Activated T-cell treated with anti-CD3 and anti-CD28 coated beads, Interleukin-2, amount 50 U/mL, for 72 hours (primary cell): ENCODE results near the gene NOA1. TPM values are rescaled to one million over a fixed set of nuclear protein-coding genes. Genes with fewer than 3 reads are reported as not detected.

ENCODE experiments used
- ATAC-seq, 2 donors: fragments of 150-1000 bp; cut with Tn5 transposase; replicated peaks in 1 of 2; 2 replicates each; pipeline ENCODE4 v1.10.0; 2021; ENCODE audit warnings: moderate library complexity in 2 of 2, mild to moderate bottlenecking in 1 of 2
- DNase-seq, 2 donors: peaks; one replicate each; pipeline ENCODE4 v3.0.0; 2021 to 2022; ENCODE audit warnings: mixed read lengths in 1 of 2
- H3K27ac Mint-ChIP-seq: one replicate; pipeline ENCODE4 v1.8.0; 2022; ENCODE audit warnings: mild to moderate bottlenecking, moderate library complexity, mixed read lengths
- H3K27me3 Mint-ChIP-seq: one replicate; pipeline ENCODE4 v1.8.0; 2022; ENCODE audit warnings: low read depth, mixed read lengths
- H3K36me3 Mint-ChIP-seq, 2 donors: one replicate each; pipeline ENCODE4 v1.8.0; 2022; ENCODE audit warnings: mixed read lengths in 2 of 2, mild to moderate bottlenecking in 1 of 2; ENCODE audit not compliant: insufficient read depth in 2 of 2
- H3K4me1 Mint-ChIP-seq: one replicate; pipeline ENCODE4 v1.8.0; 2022; ENCODE audit warnings: low read depth, mixed read lengths
- H3K4me3 Mint-ChIP-seq, 2 donors: one replicate each; pipeline ENCODE4 v1.8.0; 2022; ENCODE audit warnings: mild to moderate bottlenecking in 2 of 2, mixed read lengths in 2 of 2, moderate library complexity in 2 of 2
- H3K9me3 Mint-ChIP-seq, 2 donors: one replicate each; pipeline ENCODE4 v1.8.0; 2022; ENCODE audit warnings: mixed read lengths in 2 of 2
- total RNA-seq, 2 donors: library from RNA; stranded (reverse); gene quantifications; one replicate each; pipeline ENCODE4 v1.2.3, GENCODE V29; 2022

The NOA1 gene
- 10 to 100 TPM; 32.1 to 34.1 TPM for total RNA-seq

DNA sequence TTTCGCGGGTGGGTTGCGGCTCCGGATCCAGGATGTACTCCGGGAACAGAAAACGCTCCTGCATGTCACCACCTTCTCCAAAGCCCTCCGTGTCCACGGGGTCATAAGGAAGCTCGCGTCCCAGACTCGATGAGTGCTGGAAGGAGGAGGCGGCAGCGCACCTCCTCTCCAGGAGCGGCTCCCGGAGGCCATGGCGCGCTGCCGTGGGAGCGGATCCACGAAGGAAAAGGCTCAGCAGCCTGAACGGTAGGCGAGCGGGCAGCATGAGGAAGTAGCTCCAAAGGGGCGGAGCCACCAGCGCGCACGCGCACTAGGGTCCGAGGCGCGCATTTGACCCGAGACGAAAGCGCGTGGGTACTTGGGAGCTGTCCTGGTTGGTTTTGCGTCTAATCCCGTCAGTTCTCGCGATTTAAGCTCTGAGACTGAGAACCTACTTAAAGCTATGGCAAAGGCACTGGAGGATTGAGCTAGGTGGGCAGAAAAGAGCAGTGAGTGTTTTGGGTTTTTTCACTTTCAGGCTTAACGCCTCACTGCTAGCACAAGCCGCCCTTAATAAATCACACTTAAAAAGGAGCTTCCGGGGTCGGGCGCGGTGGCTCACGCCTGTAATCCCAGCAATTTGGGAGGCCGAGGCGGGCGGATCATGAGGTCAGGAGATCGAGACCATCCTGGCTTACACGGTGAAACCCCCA is at the start of gene NOA1:
Gene NOA1 (minus strand): TSS at position 286 of the 692 bp plus-strand sequence. CDS start 21 bp downstream, at position 265.
- peak within 1 kb of the TSS; percentile 99 for H3K4me3 Mint-ChIP-seq
- H3K9me3 Mint-ChIP-seq = peaks cover 0 to 3% of the 10 kb centered on the region in 2 donors
- H3K27ac Mint-ChIP-seq = peak within 1 kb of the TSS; percentile 98
- peak; percentile 84 to 85 for ATAC-seq
- peaks cover 62% of the 10 kb centered on the region for H3K4me1 Mint-ChIP-seq
- peak; percentile 95 to 98 for DNase-seq
- H3K36me3 Mint-ChIP-seq = peaks cover 24 to 47% of the 10 kb centered on the region in 2 donors
- H3K27me3 Mint-ChIP-seq = no peaks in the 10 kb centered on the region

DNA sequence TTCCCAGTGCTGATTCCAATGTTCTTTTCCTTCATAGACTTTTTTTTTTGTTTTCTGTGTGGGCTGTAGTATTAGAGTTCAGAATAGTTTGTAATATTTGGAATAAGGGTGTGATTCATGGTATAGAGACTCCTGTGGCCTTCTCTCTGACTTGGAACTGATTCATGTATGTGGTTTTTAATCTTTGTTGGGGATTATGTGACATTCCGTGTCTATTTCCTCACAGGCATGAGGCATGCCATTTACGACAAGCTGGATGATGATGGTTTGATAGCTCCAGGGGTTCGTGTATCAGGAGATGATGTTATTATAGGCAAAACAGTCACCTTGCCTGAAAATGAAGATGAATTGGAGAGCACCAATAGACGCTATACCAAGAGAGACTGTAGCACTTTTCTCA is 45.7 kb upstream of the NOA1 start:
- no peak overlapping the region for H3K27ac Mint-ChIP-seq
- no peak for DNase-seq
- no peaks in the 10 kb centered on the region for H3K9me3 Mint-ChIP-seq
- H3K36me3 Mint-ChIP-seq = peaks cover 17 to 48% of the 10 kb centered on the region in 2 donors
- H3K4me3 Mint-ChIP-seq = no peak overlapping the region
- H3K27me3 Mint-ChIP-seq = no peaks in the 10 kb centered on the region
- H3K4me1 Mint-ChIP-seq = peaks cover 3% of the 10 kb centered on the region
- ATAC-seq = no peak

- no peaks in the 10 kb centered on the region for H3K27me3 Mint-ChIP-seq
- H3K9me3 Mint-ChIP-seq = no peaks in the 10 kb centered on the region
- H3K27ac Mint-ChIP-seq = no peak overlapping the region
- H3K4me3 Mint-ChIP-seq = no peak overlapping the region
- ATAC-seq = no peak
- no peak for DNase-seq
- no peaks in the 10 kb centered on the region for H3K4me1 Mint-ChIP-seq
- H3K36me3 Mint-ChIP-seq = peaks cover 19 to 52% of the 10 kb centered on the region in 2 donors
Measured at GRCh38 chr4:57020467-57021101, 43.2 kb upstream of the NOA1 start.

- no peak overlapping the region for H3K4me3 Mint-ChIP-seq
- no peaks in the 10 kb centered on the region for H3K9me3 Mint-ChIP-seq
- no peaks in the 10 kb centered on the region for H3K4me1 Mint-ChIP-seq
- ATAC-seq (no peak), DNase-seq (no peak)
- H3K27me3 Mint-ChIP-seq = no peaks in the 10 kb centered on the region
- peak overlapping the region; percentile 7 for H3K27ac Mint-ChIP-seq
- H3K36me3 Mint-ChIP-seq = peaks cover 21 to 46% of the 10 kb centered on the region in 2 donors
Measured at GRCh38 chr4:57018980-57019379, 41.6 kb upstream of the NOA1 start.

GRCh38 chr4:57013543-57014120 is 36.2 kb upstream of the NOA1 start:
- ATAC-seq = no peak
- H3K4me1 Mint-ChIP-seq = no peaks in the 10 kb centered on the region
- DNase-seq = no peak
- H3K9me3 Mint-ChIP-seq = no peaks in the 10 kb centered on the region
- H3K27me3 Mint-ChIP-seq = no peaks in the 10 kb centered on the region
- no peak overlapping the region for H3K27ac Mint-ChIP-seq
- H3K4me3 Mint-ChIP-seq = no peak overlapping the region
- H3K36me3 Mint-ChIP-seq = peaks cover 19 to 39% of the 10 kb centered on the region in 2 donors

- no peak overlapping the region for H3K4me3 Mint-ChIP-seq
- H3K27me3 Mint-ChIP-seq = no peaks in the 10 kb centered on the region
- peaks cover 11 to 48% of the 10 kb centered on the region in 2 donors for H3K36me3 Mint-ChIP-seq
- ATAC-seq (no peak), DNase-seq (no peak)
- H3K9me3 Mint-ChIP-seq = no peaks in the 10 kb centered on the region
- H3K27ac Mint-ChIP-seq = peak overlapping the region; percentile 24
- H3K4me1 Mint-ChIP-seq = no peaks in the 10 kb centered on the region
Measured at GRCh38 chr4:56999751-57000150, 22.3 kb upstream of the NOA1 start.

DNA sequence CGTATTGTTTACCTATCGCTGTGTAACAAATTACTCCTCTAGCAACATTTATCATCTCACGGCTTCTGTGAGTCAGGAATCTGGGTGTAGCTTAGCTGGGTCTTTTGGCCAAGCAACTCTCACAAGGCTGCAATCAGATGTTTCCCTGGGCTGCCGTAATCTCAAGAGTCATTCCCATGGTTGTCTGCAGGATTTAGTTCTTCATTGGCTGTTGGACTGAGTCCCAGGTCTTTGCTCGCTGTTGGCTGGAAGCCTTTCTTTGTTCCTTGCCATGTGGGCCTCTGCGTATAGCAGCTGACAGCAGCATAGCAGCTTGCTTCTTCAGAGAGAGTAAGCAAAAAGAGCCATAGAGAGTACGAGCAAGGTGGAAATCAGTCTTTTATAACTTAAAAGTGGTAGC is 18.1 kb upstream of the NOA1 start:
- DNase-seq (no peak), ATAC-seq (no peak)
- peaks cover 12% of the 10 kb centered on the region for H3K4me1 Mint-ChIP-seq
- H3K4me3 Mint-ChIP-seq = no peak overlapping the region
- H3K9me3 Mint-ChIP-seq = no peaks in the 10 kb centered on the region
- H3K36me3 Mint-ChIP-seq = peaks cover 10 to 58% of the 10 kb centered on the region in 2 donors
- peak overlapping the region; percentile 5 for H3K27ac Mint-ChIP-seq
- H3K27me3 Mint-ChIP-seq = no peaks in the 10 kb centered on the region

DNA sequence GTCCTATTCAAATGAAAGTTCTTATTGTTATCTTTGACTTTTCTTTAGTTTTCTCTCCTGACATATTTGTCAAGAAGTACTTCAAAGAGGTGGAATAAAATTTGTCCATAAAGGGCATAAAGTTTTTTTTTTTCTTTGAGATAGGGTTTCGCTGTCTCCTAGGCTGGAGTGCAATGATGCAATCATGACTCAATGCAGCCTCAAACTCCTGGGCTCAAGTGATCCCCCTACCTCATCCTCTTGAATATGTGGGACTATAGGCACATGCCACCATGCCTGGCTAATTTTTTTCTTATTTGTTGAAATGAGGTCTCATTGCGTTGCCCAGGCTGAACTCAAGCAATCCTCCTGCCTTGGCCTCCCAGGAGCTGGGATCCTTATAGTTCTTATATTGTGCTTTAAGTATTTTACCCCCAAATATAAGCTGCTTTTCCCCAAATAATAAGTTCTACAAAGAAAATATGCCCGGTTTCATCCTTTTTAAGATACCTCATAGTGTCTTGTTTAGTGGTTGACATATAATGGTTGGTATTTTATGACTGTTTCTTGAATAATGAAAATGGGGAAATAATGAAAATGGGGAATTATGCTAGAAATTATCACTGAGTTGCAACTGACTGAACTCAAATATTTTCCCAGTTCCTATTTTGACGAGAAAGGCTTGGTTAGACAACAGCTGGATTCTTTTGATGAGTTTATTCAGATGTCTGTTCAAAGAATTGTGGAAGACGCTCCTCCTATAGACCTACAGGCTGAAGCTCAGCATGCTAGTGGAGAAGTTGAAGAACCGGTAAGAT is 12.9 kb upstream of the NOA1 start:
- DNase-seq = no peak
- no peaks in the 10 kb centered on the region for H3K27me3 Mint-ChIP-seq
- H3K4me1 Mint-ChIP-seq = peaks cover 24% of the 10 kb centered on the region
- H3K27ac Mint-ChIP-seq = peak overlapping the region; percentile 91
- no peak overlapping the region for H3K4me3 Mint-ChIP-seq
- peaks cover 8 to 34% of the 10 kb centered on the region in 2 donors for H3K36me3 Mint-ChIP-seq
- H3K9me3 Mint-ChIP-seq = no peaks in the 10 kb centered on the region
- ATAC-seq = no peak

DNA sequence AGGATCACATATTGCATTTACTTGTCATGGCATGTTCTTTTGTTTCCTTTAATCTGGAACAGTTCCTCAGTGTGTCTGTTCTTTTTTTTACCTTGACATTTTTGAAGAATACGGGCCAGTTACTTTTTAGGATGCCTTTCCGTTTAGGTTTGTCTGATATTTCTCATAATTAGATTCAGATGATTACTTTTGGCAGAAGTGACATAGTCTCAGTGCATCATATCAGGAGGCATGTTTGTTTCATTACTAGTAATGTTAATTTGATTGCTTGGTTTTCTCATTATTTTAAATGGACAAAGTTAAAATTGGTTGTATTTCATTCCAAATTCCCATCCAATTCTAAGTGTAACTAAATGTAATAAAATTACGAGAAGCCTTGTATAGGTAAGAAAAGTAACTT is 9.5 kb upstream of the NOA1 start:
- Mint-ChIP-seq H3K4me1 (peaks cover 51% of the 10 kb centered on the region), H3K4me3 (no peak overlapping the region), H3K27ac (no peak overlapping the region), H3K9me3 (no peaks in the 10 kb centered on the region), H3K27me3 (no peaks in the 10 kb centered on the region), H3K36me3 (peaks cover 5 to 26% of the 10 kb centered on the region in 2 donors)
- no peak for DNase-seq
- no peak for ATAC-seq

- Mint-ChIP-seq H3K4me1 (peaks cover 53% of the 10 kb centered on the region), H3K9me3 (no peaks in the 10 kb centered on the region), H3K27ac (no peak overlapping the region), H3K27me3 (no peaks in the 10 kb centered on the region), H3K36me3 (peaks cover 9 to 25% of the 10 kb centered on the region in 2 donors), H3K4me3 (no peak overlapping the region)
- ATAC-seq (no peak), DNase-seq (no peak)
Measured at GRCh38 chr4:56986192-56986591, 8.8 kb upstream of the NOA1 start.

GRCh38 chr4:56981795-56982201 is 4.4 kb upstream of the NOA1 start:
- DNase-seq = no peak
- peak overlapping the region; percentile 82 for H3K27ac Mint-ChIP-seq
- peaks cover 13 to 26% of the 10 kb centered on the region in 2 donors for H3K36me3 Mint-ChIP-seq
- H3K4me3 Mint-ChIP-seq = peak overlapping the region; percentile 99
- H3K9me3 Mint-ChIP-seq = no peaks in the 10 kb centered on the region
- ATAC-seq = no peak
- no peaks in the 10 kb centered on the region for H3K27me3 Mint-ChIP-seq
- peaks cover 51% of the 10 kb centered on the region for H3K4me1 Mint-ChIP-seq

DNA sequence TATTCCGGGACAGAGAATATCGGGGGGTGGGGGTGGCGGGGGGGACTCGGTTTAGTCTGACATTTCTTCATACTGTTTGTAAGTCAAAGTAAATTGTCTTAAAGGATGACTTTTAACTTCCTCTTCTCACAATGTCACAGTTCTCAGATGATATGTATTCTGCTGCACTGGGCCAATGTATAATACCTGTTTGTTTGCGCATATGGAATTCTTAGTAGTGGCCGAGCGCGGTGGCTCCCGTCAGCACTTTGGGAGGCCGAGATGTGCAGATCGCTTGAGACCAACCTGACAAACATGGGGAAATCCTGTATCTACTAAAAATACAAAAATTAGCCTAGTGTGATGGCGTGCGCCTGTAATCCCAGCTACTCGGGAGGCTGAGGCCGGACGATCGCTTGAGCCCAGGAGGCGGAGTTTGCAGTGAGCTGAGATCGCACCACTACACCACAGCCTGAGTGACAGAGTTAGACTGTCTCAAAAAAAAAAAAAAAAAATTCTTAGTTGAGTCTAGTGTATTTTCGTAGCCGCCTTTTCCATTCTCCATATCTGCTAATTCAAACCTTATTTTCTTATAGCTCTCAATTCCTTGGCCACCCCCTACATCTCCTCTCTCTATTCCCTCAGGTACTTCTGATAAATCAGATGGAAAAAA is 2.1 kb upstream of the NOA1 start:
- Mint-ChIP-seq H3K27me3 (no peaks in the 10 kb centered on the region), H3K9me3 (no peaks in the 10 kb centered on the region), H3K4me1 (peaks cover 63% of the 10 kb centered on the region), H3K27ac (peak overlapping the region; percentile 98), H3K36me3 (peaks cover 12 to 32% of the 10 kb centered on the region in 2 donors), H3K4me3 (peak overlapping the region; percentile 99)
- ATAC-seq = peak; percentile 11 to 14
- peak; percentile 66 to 71 for DNase-seq
